ENCODE data around the gene FARS2.

The FARS2 gene

GRCh38 chr6:5341845-5342244 lies 80.5 kb downstream of the FARS2 start:
- Histone ChIP-seq H3K4me3 (ENCODE audit: low read length) (no peak overlapping the region), H3K27ac (ENCODE audit: low read depth, low read length) (no peak overlapping the region), H3K27me3 (ENCODE audit: control insufficient read depth, insufficient read depth, low read length) (no peaks in the 10 kb centered on the region), H3K9ac (ENCODE audit: low read length) (no peak overlapping the region), H3K36me3 (ENCODE audit: control insufficient read depth, insufficient read depth, low read length) (no peaks in the 10 kb centered on the region), H3K4me1 (ENCODE audit: control insufficient read depth, insufficient read depth, low read length) (no peaks in the 10 kb centered on the region)

DNA sequence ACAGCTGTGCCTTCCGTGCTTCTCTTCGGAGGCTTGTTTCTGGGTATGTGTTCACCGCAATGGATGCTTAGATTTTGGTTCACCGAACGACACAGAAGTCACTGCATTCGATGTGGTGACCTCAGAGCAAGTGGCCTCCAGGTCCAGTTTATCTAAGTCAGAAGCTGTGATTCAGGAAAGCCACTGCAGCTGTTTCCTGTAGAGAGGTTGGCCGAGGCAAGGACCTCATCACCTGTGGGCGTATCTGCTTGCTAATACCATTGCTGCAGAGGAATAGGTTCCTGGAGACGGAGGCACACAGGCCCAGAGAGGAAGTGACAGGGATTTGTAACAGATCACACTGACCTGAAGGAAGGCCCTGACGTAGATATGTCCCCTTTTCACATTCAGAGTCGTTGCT lies 82.7 kb downstream of the FARS2 start:
- H3K9ac ChIP-seq (ENCODE audit: low read length): no peak overlapping the region
- no peak overlapping the region for H3K27ac ChIP-seq (ENCODE audit: low read depth, low read length)
- H3K36me3 ChIP-seq (ENCODE audit: control insufficient read depth, insufficient read depth, low read length): no peaks in the 10 kb centered on the region
- no peaks in the 10 kb centered on the region for H3K27me3 ChIP-seq (ENCODE audit: control insufficient read depth, insufficient read depth, low read length)
- no peaks in the 10 kb centered on the region for H3K4me1 ChIP-seq (ENCODE audit: control insufficient read depth, insufficient read depth, low read length)
- H3K4me3 ChIP-seq (ENCODE audit: low read length): no peak overlapping the region

GRCh38 chr6:5345324-5345723 lies 84.0 kb downstream of the FARS2 start:
- no peaks in the 10 kb centered on the region for H3K4me1 ChIP-seq (ENCODE audit: control insufficient read depth, insufficient read depth, low read length)
- no peak overlapping the region for H3K9ac ChIP-seq (ENCODE audit: low read length)
- H3K27ac ChIP-seq (ENCODE audit: low read depth, low read length): no peak overlapping the region
- H3K27me3 ChIP-seq (ENCODE audit: control insufficient read depth, insufficient read depth, low read length): no peaks in the 10 kb centered on the region
- H3K4me3 ChIP-seq (ENCODE audit: low read length): no peak overlapping the region
- no peaks in the 10 kb centered on the region for H3K36me3 ChIP-seq (ENCODE audit: control insufficient read depth, insufficient read depth, low read length)

GRCh38 chr6:5351552-5352210 lies 90.4 kb downstream of the FARS2 start:
- no peak overlapping the region for H3K27ac ChIP-seq (ENCODE audit: low read depth, low read length)
- no peaks in the 10 kb centered on the region for H3K27me3 ChIP-seq (ENCODE audit: control insufficient read depth, insufficient read depth, low read length)
- no peaks in the 10 kb centered on the region for H3K36me3 ChIP-seq (ENCODE audit: control insufficient read depth, insufficient read depth, low read length)

DNA sequence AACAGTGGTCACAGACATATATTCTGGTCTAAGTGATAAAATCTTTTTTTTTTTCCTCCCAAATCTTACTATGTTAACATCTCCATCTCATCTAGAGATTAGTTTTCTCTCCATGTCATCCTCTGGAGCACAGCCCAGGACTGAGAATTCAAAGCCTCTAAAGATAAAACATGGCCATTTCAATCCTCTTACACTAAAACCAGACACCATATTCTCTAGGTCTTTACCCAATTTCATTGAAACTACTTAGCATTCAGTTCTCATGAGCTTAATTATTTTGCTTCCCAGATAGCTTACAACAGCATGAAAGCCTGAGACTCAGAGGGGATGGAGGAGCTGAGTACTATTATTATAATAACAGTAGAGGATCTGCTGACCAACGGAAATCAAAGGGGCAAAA lies 92.7 kb downstream of the FARS2 start:
- no peak overlapping the region for H3K27ac ChIP-seq (ENCODE audit: low read depth, low read length)
- no peak overlapping the region for H3K4me3 ChIP-seq (ENCODE audit: low read length)
- no peak overlapping the region for H3K9ac ChIP-seq (ENCODE audit: low read length)
- H3K4me1 ChIP-seq (ENCODE audit: control insufficient read depth, insufficient read depth, low read length): no peaks in the 10 kb centered on the region
- no peaks in the 10 kb centered on the region for H3K36me3 ChIP-seq (ENCODE audit: control insufficient read depth, insufficient read depth, low read length)
- no peaks in the 10 kb centered on the region for H3K27me3 ChIP-seq (ENCODE audit: control insufficient read depth, insufficient read depth, low read length)

More at GRCh38 chr6:5351552-5352210, 90.4 kb downstream of the FARS2 start:
- H3K4me1 ChIP-seq (ENCODE audit: control insufficient read depth, insufficient read depth, low read length): no peaks in the 10 kb centered on the region
- H3K9ac ChIP-seq (ENCODE audit: low read length): no peak overlapping the region
- no peak overlapping the region for H3K4me3 ChIP-seq (ENCODE audit: low read length)

- H3K9ac ChIP-seq (ENCODE audit: low read length): no peak overlapping the region
- no peaks in the 10 kb centered on the region for H3K4me1 ChIP-seq (ENCODE audit: control insufficient read depth, insufficient read depth, low read length)
Observed at GRCh38 chr6:5357486-5357885, 96.2 kb downstream of the FARS2 start.

GRCh38 chr6:5359417-5359816 lies 98.1 kb downstream of the FARS2 start:
- no peaks in the 10 kb centered on the region for H3K4me1 ChIP-seq (ENCODE audit: control insufficient read depth, insufficient read depth, low read length)
- H3K27ac ChIP-seq (ENCODE audit: low read depth, low read length): no peak overlapping the region
- H3K27me3 ChIP-seq (ENCODE audit: control insufficient read depth, insufficient read depth, low read length): no peaks in the 10 kb centered on the region
- no peaks in the 10 kb centered on the region for H3K36me3 ChIP-seq (ENCODE audit: control insufficient read depth, insufficient read depth, low read length)
- no peak overlapping the region for H3K9ac ChIP-seq (ENCODE audit: low read length)
- H3K4me3 ChIP-seq (ENCODE audit: low read length): no peak overlapping the region

More at GRCh38 chr6:5357486-5357885, 96.2 kb downstream of the FARS2 start:
- Histone ChIP-seq H3K27me3 (ENCODE audit: control insufficient read depth, insufficient read depth, low read length) (no peaks in the 10 kb centered on the region), H3K36me3 (ENCODE audit: control insufficient read depth, insufficient read depth, low read length) (no peaks in the 10 kb centered on the region), H3K4me3 (ENCODE audit: low read length) (no peak overlapping the region), H3K27ac (ENCODE audit: low read depth, low read length) (no peak overlapping the region)

GRCh38 chr6:5361396-5361795 lies 100.1 kb downstream of the FARS2 start:
- H3K27ac ChIP-seq (ENCODE audit: low read depth, low read length): no peak overlapping the region
- no peak overlapping the region for H3K4me3 ChIP-seq (ENCODE audit: low read length)
- H3K9ac ChIP-seq (ENCODE audit: low read length): no peak overlapping the region
- H3K27me3 ChIP-seq (ENCODE audit: control insufficient read depth, insufficient read depth, low read length): no peaks in the 10 kb centered on the region
- H3K36me3 ChIP-seq (ENCODE audit: control insufficient read depth, insufficient read depth, low read length): no peaks in the 10 kb centered on the region
- H3K4me1 ChIP-seq (ENCODE audit: control insufficient read depth, insufficient read depth, low read length): no peaks in the 10 kb centered on the region

GRCh38 chr6:5365436-5366195 lies 104.3 kb downstream of the FARS2 start:
- no peak overlapping the region for H3K27ac ChIP-seq (ENCODE audit: low read depth, low read length)
- peaks cover 2% of the 10 kb centered on the region for H3K4me1 ChIP-seq (ENCODE audit: control insufficient read depth, insufficient read depth, low read length)
- no peak overlapping the region for H3K4me3 ChIP-seq (ENCODE audit: low read length)
- no peak overlapping the region for H3K9ac ChIP-seq (ENCODE audit: low read length)
- H3K27me3 ChIP-seq (ENCODE audit: control insufficient read depth, insufficient read depth, low read length): no peaks in the 10 kb centered on the region
- no peaks in the 10 kb centered on the region for H3K36me3 ChIP-seq (ENCODE audit: control insufficient read depth, insufficient read depth, low read length)

DNA sequence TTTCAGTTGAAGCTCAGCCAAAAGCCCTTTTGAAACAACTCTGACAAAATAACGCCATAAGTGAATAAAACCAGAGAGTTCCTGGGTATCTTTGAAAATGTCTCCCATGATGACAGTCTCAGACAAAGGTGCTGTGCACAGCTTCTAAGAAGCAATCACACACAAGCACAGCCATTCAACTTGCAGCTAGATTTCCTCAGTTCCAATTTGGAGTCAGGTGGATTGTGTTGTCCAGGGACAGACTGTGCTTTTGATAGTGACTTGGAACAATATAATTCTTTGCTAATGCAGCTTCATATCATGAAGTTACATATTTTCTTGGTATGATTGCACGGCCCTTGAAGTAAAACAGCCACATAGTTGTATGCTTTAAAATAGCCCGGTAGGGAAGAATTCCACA lies 105.6 kb downstream of the FARS2 start:
- peaks cover 2% of the 10 kb centered on the region for H3K4me1 ChIP-seq (ENCODE audit: control insufficient read depth, insufficient read depth, low read length)
- no peaks in the 10 kb centered on the region for H3K36me3 ChIP-seq (ENCODE audit: control insufficient read depth, insufficient read depth, low read length)
- H3K27me3 ChIP-seq (ENCODE audit: control insufficient read depth, insufficient read depth, low read length): no peaks in the 10 kb centered on the region
- H3K9ac ChIP-seq (ENCODE audit: low read length): no peak overlapping the region
- no peak overlapping the region for H3K4me3 ChIP-seq (ENCODE audit: low read length)
- H3K27ac ChIP-seq (ENCODE audit: low read depth, low read length): no peak overlapping the region

- Histone ChIP-seq H3K9ac (ENCODE audit: low read length) (no peak overlapping the region), H3K4me1 (ENCODE audit: control insufficient read depth, insufficient read depth, low read length) (peaks cover 2% of the 10 kb centered on the region), H3K36me3 (ENCODE audit: control insufficient read depth, insufficient read depth, low read length) (no peaks in the 10 kb centered on the region), H3K27me3 (ENCODE audit: control insufficient read depth, insufficient read depth, low read length) (no peaks in the 10 kb centered on the region), H3K4me3 (ENCODE audit: low read length) (no peak overlapping the region), H3K27ac (ENCODE audit: low read depth, low read length) (no peak overlapping the region)
Observed at GRCh38 chr6:5367510-5367909, 106.2 kb downstream of the FARS2 start.

DNA sequence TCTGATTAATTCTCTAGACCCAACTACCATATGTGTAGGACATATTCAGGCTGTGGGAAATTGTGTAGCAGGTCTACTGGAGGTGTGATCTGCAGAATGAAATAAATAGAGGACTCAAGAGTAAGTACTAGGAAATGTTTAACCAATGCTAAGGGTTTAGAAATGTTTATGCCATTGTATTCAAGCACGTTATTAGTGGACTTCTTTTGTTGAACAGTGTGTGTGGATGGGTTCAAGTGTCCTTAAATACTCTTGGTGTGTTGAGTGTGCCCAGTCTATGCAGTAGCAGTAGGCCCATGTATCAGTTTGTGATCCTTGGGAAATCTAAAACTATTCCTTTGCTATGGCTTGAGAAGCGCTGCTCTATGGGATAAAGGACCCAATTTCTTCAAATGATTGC lies 112.1 kb downstream of the FARS2 start:
- no peak overlapping the region for H3K4me3 ChIP-seq (ENCODE audit: low read length)
- no peaks in the 10 kb centered on the region for H3K36me3 ChIP-seq (ENCODE audit: control insufficient read depth, insufficient read depth, low read length)
- H3K27ac ChIP-seq (ENCODE audit: low read depth, low read length): no peak overlapping the region
- no peak overlapping the region for H3K9ac ChIP-seq (ENCODE audit: low read length)
- no peaks in the 10 kb centered on the region for H3K27me3 ChIP-seq (ENCODE audit: control insufficient read depth, insufficient read depth, low read length)
- no peaks in the 10 kb centered on the region for H3K4me1 ChIP-seq (ENCODE audit: control insufficient read depth, insufficient read depth, low read length)

DNA sequence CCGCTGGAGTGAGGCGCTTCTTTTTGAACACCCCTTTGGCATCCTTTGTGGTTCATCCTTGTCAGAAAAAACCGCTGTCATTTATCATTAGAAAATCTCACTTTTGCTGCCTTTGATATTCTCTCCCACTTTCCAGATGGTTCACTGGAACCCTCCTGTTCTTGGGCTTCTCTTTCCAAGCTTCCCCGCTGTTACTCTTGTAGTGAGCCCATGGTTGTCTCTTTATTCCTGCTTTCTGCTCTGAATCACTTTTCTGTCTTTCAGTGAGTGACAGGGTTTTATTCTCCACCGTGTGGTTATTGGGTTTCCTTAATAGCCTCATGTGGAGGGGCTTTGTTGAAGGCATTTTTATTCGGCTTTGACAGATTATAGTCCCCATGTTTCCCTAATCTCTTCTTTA lies 117.0 kb downstream of the FARS2 start:
- Histone ChIP-seq H3K27ac (ENCODE audit: low read depth, low read length) (no peak overlapping the region), H3K27me3 (ENCODE audit: control insufficient read depth, insufficient read depth, low read length) (no peaks in the 10 kb centered on the region)

More for the DNA sequence above, 117.0 kb downstream of the FARS2 start:
- no peaks in the 10 kb centered on the region for H3K36me3 ChIP-seq (ENCODE audit: control insufficient read depth, insufficient read depth, low read length)
- H3K9ac ChIP-seq (ENCODE audit: low read length): no peak overlapping the region
- H3K4me1 ChIP-seq (ENCODE audit: control insufficient read depth, insufficient read depth, low read length): no peaks in the 10 kb centered on the region
- no peak overlapping the region for H3K4me3 ChIP-seq (ENCODE audit: low read length)

All from rectal smooth muscle tissue (tissue), 1 donor.